DOHH2 (cell line): Measurements from ENCODE around the gene AHI1.

Experiments used
- EZH2phosphoT487 ChIP-seq: fragments of 200-600 bp; sonication (generic); IDR thresholded peaks from 2 replicates; pipeline ENCODE4 v1.6.1; 2017; ENCODE audit warnings: borderline replicate concordance, mild to moderate bottlenecking, antibody characterized with exemption, low read length, moderate library complexity, mixed read lengths
- TF ChIP-seq, protein P1 (sequence below): fragments of 200-600 bp; sonication (generic); IDR thresholded peaks from one replicate; pipeline ENCODE4 v1.5.1; 2014; ENCODE audit warnings: antibody characterized with exemption, mild to moderate bottlenecking, low read depth, low read length; ENCODE audit not compliant: poor library complexity, severe bottlenecking

GRCh38 chr6:135285165-135285564 is 212.4 kb downstream of the AHI1 start:
- TF ChIP-seq, protein P1, sequence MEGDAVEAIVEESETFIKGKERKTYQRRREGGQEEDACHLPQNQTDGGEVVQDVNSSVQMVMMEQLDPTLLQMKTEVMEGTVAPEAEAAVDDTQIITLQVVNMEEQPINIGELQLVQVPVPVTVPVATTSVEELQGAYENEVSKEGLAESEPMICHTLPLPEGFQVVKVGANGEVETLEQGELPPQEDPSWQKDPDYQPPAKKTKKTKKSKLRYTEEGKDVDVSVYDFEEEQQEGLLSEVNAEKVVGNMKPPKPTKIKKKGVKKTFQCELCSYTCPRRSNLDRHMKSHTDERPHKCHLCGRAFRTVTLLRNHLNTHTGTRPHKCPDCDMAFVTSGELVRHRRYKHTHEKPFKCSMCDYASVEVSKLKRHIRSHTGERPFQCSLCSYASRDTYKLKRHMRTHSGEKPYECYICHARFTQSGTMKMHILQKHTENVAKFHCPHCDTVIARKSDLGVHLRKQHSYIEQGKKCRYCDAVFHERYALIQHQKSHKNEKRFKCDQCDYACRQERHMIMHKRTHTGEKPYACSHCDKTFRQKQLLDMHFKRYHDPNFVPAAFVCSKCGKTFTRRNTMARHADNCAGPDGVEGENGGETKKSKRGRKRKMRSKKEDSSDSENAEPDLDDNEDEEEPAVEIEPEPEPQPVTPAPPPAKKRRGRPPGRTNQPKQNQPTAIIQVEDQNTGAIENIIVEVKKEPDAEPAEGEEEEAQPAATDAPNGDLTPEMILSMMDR: no peak
- no peak for TF ChIP-seq EZH2phosphoT487
